Panc1 (cell line): ENCODE results near the gene KCNMA1. TPM values are rescaled to one million over a fixed set of nuclear protein-coding genes. Genes with fewer than 3 reads are reported as not detected.

Experiments
- ATAC-seq: fragments of 200-7000 bp; cut with Tn5 transposase; 2 replicates; pipeline ENCODE4 v1.9.1; 2020; ENCODE audit warnings: mild to moderate bottlenecking, moderate library complexity
- BruUV-seq: library from RNA; stranded (reverse); fragments of 400-500 nt; replicated peaks from 2 replicates; lab custom pipeline; 2021; lab: Mats Ljungman, UMichigan
- CTCF ChIA-PET: fragments of 300-600 bp; sonication (Branson Sonifier 250); formaldehyde crosslinking; loops from one replicate; lab custom pipeline; 2022; ENCODE audit warnings: antibody characterized with exemption; lab: Charles Lee
- POLR2A ChIA-PET: fragments of 300-600 bp; sonication (Branson Sonifier 250); formaldehyde crosslinking; loops from one replicate; lab custom pipeline; 2022; ENCODE audit warnings: antibody characterized with exemption; lab: Charles Lee
- DNase-seq: peaks from one replicate; pipeline ENCODE4 v3.0.0-alpha.2; 2010; ENCODE audit warnings: low read depth, low spot score
- H3K27ac ChIP-seq: 2 replicates; pipeline ENCODE4 v1.5.1; 2011; ENCODE audit warnings: mild to moderate bottlenecking, low read length, inconsistent platforms
- H3K27me3 ChIP-seq: fragments of 200-500 bp; sonication (Bioruptor generic); 2 replicates; pipeline ENCODE4 v1.6.0; 2014; ENCODE audit warnings: low read length, inconsistent platforms; ENCODE audit not compliant: control insufficient read depth, insufficient read depth
- H3K36me3 ChIP-seq: fragments of 200-500 bp; sonication (Bioruptor generic); 2 replicates; pipeline ENCODE4 v1.5.1; 2014; ENCODE audit warnings: inconsistent platforms, mild to moderate bottlenecking, low read length, moderate library complexity; ENCODE audit not compliant: control insufficient read depth, insufficient read depth
- H3K4me1 ChIP-seq: 2 replicates; pipeline ENCODE4 v1.5.1; 2011; ENCODE audit warnings: inconsistent platforms, mild to moderate bottlenecking, low read length, moderate library complexity; ENCODE audit not compliant: control insufficient read depth, insufficient read depth
- H3K4me3 ChIP-seq, 2 experiments: 2 replicates each; pipeline ENCODE4 v1.5.1; 2011 to 2012; ENCODE audit warnings: low read depth in 2 of 2, low read length in 2 of 2, mild to moderate bottlenecking in 2 of 2, inconsistent platforms in 1 of 2, moderate library complexity in 1 of 2
- H3K9me3 ChIP-seq: fragments of 200-500 bp; sonication (Bioruptor generic); 2 replicates; pipeline ENCODE4 v1.5.1; 2014; ENCODE audit warnings: low read depth, mild to moderate bottlenecking, inconsistent platforms, low read length, moderate library complexity; ENCODE audit not compliant: control insufficient read depth, insufficient read depth
- CTCF ChIP-seq: fragments of 450-650 bp; IDR thresholded peaks from 2 replicates; pipeline ENCODE4 v1.5.1; 2017; ENCODE audit warnings: mild to moderate bottlenecking
- POLR2AphosphoS5 ChIP-seq: IDR thresholded peaks from 2 replicates; pipeline ENCODE4 v1.6.1; 2012; ENCODE audit warnings: mild to moderate bottlenecking, low read depth, low read length, moderate library complexity
- REST ChIP-seq, 2 experiments: IDR thresholded peaks; 2 replicates each; pipeline ENCODE4 v1.6.1; 2011 to 2012; ENCODE audit warnings: low read depth in 2 of 2, control low read depth in 1 of 2, low read length in 1 of 2, mild to moderate bottlenecking in 1 of 2, moderate library complexity in 1 of 2; ENCODE audit not compliant: insufficient read depth in 1 of 2
- SIN3A ChIP-seq: IDR thresholded peaks from 2 replicates; pipeline ENCODE4 v1.6.1; 2012; ENCODE audit warnings: low read depth, mild to moderate bottlenecking, low read length, moderate library complexity, borderline replicate concordance; ENCODE audit not compliant: insufficient read depth
- TCF7L2 ChIP-seq: IDR thresholded peaks from 2 replicates; pipeline ENCODE4 v1.6.1; 2011; ENCODE audit warnings: mild to moderate bottlenecking, low read depth, low read length, inconsistent platforms
- in situ Hi-C: cut with HindIII; loops from 2 replicates; pipeline ENCODE4 v1.10.0; 2016; ENCODE audit warnings: low sequenced_read_pairs, low pct_unique_long_range_greater_than_20kb
- intact Hi-C: fragments of 100-400 bp; cut with micrococcal nuclease; formaldehyde crosslinking; loops from one replicate; pipeline ENCODE4 v1.10.0; 2022; ENCODE audit not compliant: unreplicated experiment
- total RNA-seq: library from RNA; stranded (reverse); gene quantifications from one replicate; pipeline ENCODE4 v1.2.1, GENCODE V29; 2021; ENCODE audit not compliant: unreplicated experiment

The KCNMA1 gene
- total RNA-seq, 1 experiment from 2014 or later = 91.9 TPM

GRCh38 chr10:77269163-77269562, 368.4 kb downstream of the KCNMA1 start:
- 0 out of 2 replicates have a peak, but pooled peaks cover 2% of the 10 kb centered on the region for H3K4me1 ChIP-seq
- DNase-seq = no peak
- no TSS peak for BruUV-seq
- no peaks in the 10 kb centered on the region for H3K27me3 ChIP-seq
- CTCF ChIA-PET = no interaction called here
- H3K9me3 ChIP-seq = no peaks in the 10 kb centered on the region
- no peak for ATAC-seq
- no peak overlapping the region for H3K27ac ChIP-seq
- intact Hi-C loops (no loop called here), in situ Hi-C loops (no loop called here)
- TF ChIP-seq TCF7L2 (no peak), POLR2AphosphoS5 (no peak), REST (IDR thresholded peaks at IDR 0.05; ENCODE audit: insufficient read depth in 1 of 2, low read depth in 2 of 2, low read length in 1 of 2) (no peak), CTCF (no peak), SIN3A (no peak)
- H3K36me3 ChIP-seq = no peaks in the 10 kb centered on the region
- H3K4me3 ChIP-seq = no peak overlapping the region
- POLR2A ChIA-PET = no interaction called here

- Histone ChIP-seq H3K36me3 (no peaks in the 10 kb centered on the region), H3K27ac (no peak overlapping the region), H3K4me3 (no peak overlapping the region), H3K4me1 (no peaks in the 10 kb centered on the region), H3K9me3 (no peaks in the 10 kb centered on the region), H3K27me3 (no peaks in the 10 kb centered on the region)
- in situ Hi-C loops (no loop called here), intact Hi-C loops (no loop called here)
- DNase-seq = no peak
- no TSS peak for BruUV-seq
- CTCF ChIA-PET = no interaction called here
- TF ChIP-seq POLR2AphosphoS5 = no peak
- TF ChIP-seq SIN3A = no peak
- no peak for TF ChIP-seq CTCF
- TF ChIP-seq TCF7L2 = no peak
- no peak for TF ChIP-seq REST (IDR thresholded peaks at IDR 0.05; ENCODE audit: insufficient read depth in 1 of 2, low read depth in 2 of 2, low read length in 1 of 2)
- POLR2A ChIA-PET = no interaction called here
- no peak for ATAC-seq
Measured at GRCh38 chr10:77268721-77269120, 368.9 kb downstream of the KCNMA1 start.
